ENCODE data around the gene FLNB.

GRCh38 chr3:58205981-58206380 is 197.8 kb downstream of the FLNB start:
- TF ChIP-seq EZH2 (optimal IDR thresholded peaks at IDR 0.05; ENCODE audit: low read depth, low read length) (no peak), CTCF (IDR thresholded peaks at IDR 0.05; ENCODE audit: low read length) (no peak)
